HG03175 (cell line): ENCODE measurements around the gene PAX2.

ENCODE experiments used
- ATAC-seq: cut with Tn5 transposase; IDR thresholded peaks from one replicate; pipeline ENCODE4 v1.9.1; 2021; ENCODE audit warnings: mild to moderate bottlenecking, moderate library complexity; ENCODE audit not compliant: unreplicated experiment

The PAX2 gene

GRCh38 chr10:100738055-100738827 lies 7.1 kb upstream of the PAX2 start:
- ATAC-seq = no peak

- no peak for ATAC-seq
Measured at GRCh38 chr10:100739517-100740368, 5.6 kb upstream of the PAX2 start.

GRCh38 chr10:100740476-100741377 lies 4.7 kb upstream of the PAX2 start:
- ATAC-seq = no peak

- no peak for ATAC-seq
Measured at GRCh38 chr10:100741378-100742075, 3.9 kb upstream of the PAX2 start.

- no peak for ATAC-seq
Measured at GRCh38 chr10:100742076-100742771, 3.2 kb upstream of the PAX2 start.

GRCh38 chr10:100742936-100743335 lies 2.4 kb upstream of the PAX2 start:
- no peak for ATAC-seq

- no peak for ATAC-seq
Measured at GRCh38 chr10:100743626-100744135, 1.7 kb upstream of the PAX2 start.

- no peak for ATAC-seq
Measured at GRCh38 chr10:100744136-100744986, 1.0 kb upstream of the PAX2 start.

GRCh38 chr10:100745882-100746783 lies 751 bp downstream of the PAX2 start:
- ATAC-seq = no peak

- ATAC-seq = no peak
Measured at GRCh38 chr10:100746784-100747455, 1.5 kb downstream of the PAX2 start.

GRCh38 chr10:100747456-100748230 lies 2.3 kb downstream of the PAX2 start:
- no peak for ATAC-seq

- no peak for ATAC-seq
Measured at GRCh38 chr10:100748231-100749058, 3.1 kb downstream of the PAX2 start.

GRCh38 chr10:100749059-100749308 lies 3.6 kb downstream of the PAX2 start:
- ATAC-seq = no peak

- no peak for ATAC-seq
Measured at GRCh38 chr10:100749309-100750217, 4.2 kb downstream of the PAX2 start.
